ENCODE measurements around the gene SMG5. TPM values are rescaled to one million over a fixed set of nuclear protein-coding genes. Genes with fewer than 3 reads are reported as not detected.

Gene SMG5
- total RNA-seq, 4 donors from 2014 or later, result 33.6 to 60.9 (median 48.3) TPM

DNA sequence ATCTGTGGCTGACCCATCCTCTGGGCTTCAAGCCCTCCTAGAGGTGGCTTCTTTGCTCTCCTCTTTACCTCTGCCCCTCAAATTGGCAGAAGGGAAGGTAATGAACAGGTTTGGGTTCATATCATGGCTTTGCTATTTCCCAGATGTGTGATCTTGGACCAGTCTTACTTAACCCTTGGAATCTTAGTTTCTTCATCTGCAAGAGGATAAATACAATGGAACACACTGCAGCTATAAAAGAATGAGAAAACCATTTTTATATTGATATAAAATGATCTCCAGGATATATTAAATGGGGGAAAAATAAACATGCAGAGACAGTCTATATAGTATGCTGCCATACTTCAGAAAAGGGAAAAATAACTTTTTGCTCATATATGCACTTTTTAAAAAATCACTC lies 7.2 kb upstream of the SMG5 start:
- H3K9me3 ChIP-seq, result no peaks in the 10 kb centered on the region
- TF ChIP-seq, protein P1, sequence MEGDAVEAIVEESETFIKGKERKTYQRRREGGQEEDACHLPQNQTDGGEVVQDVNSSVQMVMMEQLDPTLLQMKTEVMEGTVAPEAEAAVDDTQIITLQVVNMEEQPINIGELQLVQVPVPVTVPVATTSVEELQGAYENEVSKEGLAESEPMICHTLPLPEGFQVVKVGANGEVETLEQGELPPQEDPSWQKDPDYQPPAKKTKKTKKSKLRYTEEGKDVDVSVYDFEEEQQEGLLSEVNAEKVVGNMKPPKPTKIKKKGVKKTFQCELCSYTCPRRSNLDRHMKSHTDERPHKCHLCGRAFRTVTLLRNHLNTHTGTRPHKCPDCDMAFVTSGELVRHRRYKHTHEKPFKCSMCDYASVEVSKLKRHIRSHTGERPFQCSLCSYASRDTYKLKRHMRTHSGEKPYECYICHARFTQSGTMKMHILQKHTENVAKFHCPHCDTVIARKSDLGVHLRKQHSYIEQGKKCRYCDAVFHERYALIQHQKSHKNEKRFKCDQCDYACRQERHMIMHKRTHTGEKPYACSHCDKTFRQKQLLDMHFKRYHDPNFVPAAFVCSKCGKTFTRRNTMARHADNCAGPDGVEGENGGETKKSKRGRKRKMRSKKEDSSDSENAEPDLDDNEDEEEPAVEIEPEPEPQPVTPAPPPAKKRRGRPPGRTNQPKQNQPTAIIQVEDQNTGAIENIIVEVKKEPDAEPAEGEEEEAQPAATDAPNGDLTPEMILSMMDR (IDR thresholded peaks at IDR 0.05), result no peak
- TF ChIP-seq POLR2A (IDR thresholded peaks at IDR 0.05), result no peak
- H3K27ac ChIP-seq, result no peak overlapping the region
- H3K4me1 ChIP-seq, result peaks cover 14 to 82% (median 28%) of the 10 kb centered on the region in 3 donors
- H3K27me3 ChIP-seq, result no peaks in the 10 kb centered on the region
- no peak overlapping the region for H3K4me3 ChIP-seq
- no peak for DNase-seq
- H3K36me3 ChIP-seq, result peaks cover 0 to 86% (median 11%) of the 10 kb centered on the region in 3 donors
- intact Hi-C loops (cut with DNase I), result no loop called here

DNA sequence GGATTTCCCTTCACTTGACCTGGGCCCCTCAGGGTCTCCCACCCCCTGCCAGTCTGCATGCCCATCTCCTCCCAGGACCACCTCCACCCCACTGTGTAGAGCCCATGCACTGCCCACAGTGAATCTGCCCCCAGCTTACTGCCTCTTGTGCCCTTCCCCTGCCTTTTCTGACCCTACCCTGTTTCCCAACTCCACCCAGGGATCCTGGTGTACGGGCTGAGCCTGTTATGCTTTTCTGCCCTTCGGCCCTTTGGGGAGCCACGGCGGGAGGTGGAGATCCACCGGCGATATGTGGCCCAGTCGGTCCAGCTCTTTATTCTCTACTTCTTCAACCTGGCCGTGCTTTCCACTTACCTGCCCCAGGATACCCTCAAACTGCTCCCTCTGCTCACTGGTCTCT lies 3.4 kb upstream of the SMG5 start:
- no peak for DNase-seq
- Histone ChIP-seq H3K27ac (peak overlapping the region in 3 of 4 donors; percentile 94 to 96 (median 95)), H3K36me3 (peaks cover 0 to 59% (median 11%) of the 10 kb centered on the region in 3 donors), H3K4me1 (peaks cover 20 to 70% (median 29%) of the 10 kb centered on the region in 3 donors), H3K27me3 (no peaks in the 10 kb centered on the region), H3K4me3 (peak overlapping the region; percentile 45 to 96 (median 68)), H3K9me3 (no peaks in the 10 kb centered on the region)
- intact Hi-C loops (cut with DNase I), result no loop called here
- TF ChIP-seq, protein P1 (IDR thresholded peaks at IDR 0.05), result no peak
- TF ChIP-seq POLR2A (IDR thresholded peaks at IDR 0.05), result no peak
- 66 to 94% methylated on average over 6 to 7 of the region's 8 CpGs for WGBS, 2 donors

DNA sequence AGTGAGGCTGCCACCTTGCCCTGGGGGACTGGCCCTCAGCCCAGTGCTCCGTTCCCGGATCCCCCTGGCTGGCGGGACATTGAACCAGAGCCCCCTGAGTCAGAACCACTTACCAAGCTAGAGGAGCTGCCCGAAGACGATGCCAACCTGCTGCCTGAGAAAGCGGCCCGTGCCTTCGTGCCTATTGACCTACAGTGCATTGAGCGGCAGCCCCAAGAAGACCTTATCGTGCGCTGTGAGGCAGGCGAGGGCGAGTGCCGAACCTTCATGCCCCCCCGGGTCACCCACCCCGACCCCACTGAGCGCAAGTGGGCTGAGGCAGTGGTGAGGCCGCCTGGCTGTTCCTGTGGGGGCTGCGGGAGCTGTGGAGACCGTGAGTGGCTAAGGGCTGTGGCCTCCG lies 2.8 kb upstream of the SMG5 start:
- Histone ChIP-seq H3K36me3 (peaks cover 0 to 55% (median 11%) of the 10 kb centered on the region in 3 donors), H3K4me1 (peaks cover 23 to 70% (median 30%) of the 10 kb centered on the region in 3 donors), H3K27me3 (no peaks in the 10 kb centered on the region), H3K9me3 (no peaks in the 10 kb centered on the region), H3K4me3 (peak overlapping the region; percentile 45 to 96 (median 68)), H3K27ac (peak overlapping the region; percentile 94 to 97 (median 96))
- no peak for TF ChIP-seq POLR2A (IDR thresholded peaks at IDR 0.05)
- TF ChIP-seq, protein P1 (IDR thresholded peaks at IDR 0.05), result no peak
- 87% methylated on average over 3 of the region's 21 CpGs; no CpG with 5 or more reads in 1 of the 2 donors for WGBS, 2 donors
- no peak for DNase-seq
- intact Hi-C loops (cut with DNase I), result no loop called here

DNA sequence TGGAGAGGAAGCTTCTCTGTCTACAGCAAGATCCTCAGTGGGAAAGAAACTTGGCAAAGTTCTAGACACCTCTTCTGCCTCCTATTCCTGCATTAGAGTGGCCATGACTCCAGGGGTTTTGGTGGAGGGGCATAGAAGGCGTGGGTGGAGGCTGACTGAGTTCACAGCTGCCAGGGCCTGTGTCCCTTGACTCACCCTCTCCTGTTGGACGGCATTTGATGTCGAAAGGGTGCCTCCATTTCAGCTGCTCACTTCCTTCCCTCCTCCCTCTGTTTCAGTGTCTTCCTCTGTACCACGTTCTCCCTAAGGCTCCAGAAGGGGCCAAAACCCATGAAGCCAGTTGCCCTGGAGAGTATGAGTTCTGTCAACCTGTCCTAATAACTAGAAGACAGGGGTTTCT lies 2.1 kb upstream of the SMG5 start:
- peak overlapping the region; percentile 94 to 97 (median 96) for H3K27ac ChIP-seq
- H3K9me3 ChIP-seq, result no peaks in the 10 kb centered on the region
- no peak for DNase-seq
- WGBS, 2 donors, result 24 to 33% methylated on average over 4 of the region's 4 CpGs
- H3K4me1 ChIP-seq, result peaks cover 23 to 70% (median 24%) of the 10 kb centered on the region in 3 donors
- intact Hi-C loops (cut with DNase I), result no loop called here
- H3K27me3 ChIP-seq, result no peaks in the 10 kb centered on the region
- H3K4me3 ChIP-seq, result peak overlapping the region; percentile 45 to 96 (median 68)
- peaks cover 0 to 55% (median 11%) of the 10 kb centered on the region in 3 donors for H3K36me3 ChIP-seq
- TF ChIP-seq POLR2A (IDR thresholded peaks at IDR 0.05), result no peak
- TF ChIP-seq, protein P1 (IDR thresholded peaks at IDR 0.05), result no peak

DNA sequence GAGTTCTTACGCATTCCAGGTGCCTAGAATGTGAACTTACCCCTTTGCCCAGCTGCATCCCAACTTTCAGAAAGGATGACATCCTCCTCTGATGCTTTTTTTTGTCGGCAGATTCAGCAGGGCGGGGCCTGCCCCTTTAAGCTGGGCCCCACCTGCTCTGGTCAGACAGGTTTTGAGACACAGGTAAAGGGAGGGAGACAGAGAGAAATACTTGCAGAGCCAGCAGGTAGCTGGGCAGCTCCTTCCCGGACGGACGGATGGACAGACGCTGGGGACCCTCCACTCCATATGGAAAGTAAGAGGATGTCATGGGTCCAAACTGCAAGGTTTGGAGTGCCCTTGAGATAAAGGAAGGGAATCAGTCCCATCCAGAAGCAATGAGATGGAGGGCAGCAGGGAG lies 1.5 kb upstream of the SMG5 start, which contains the start of gene TMEM79:
TMEM79 (plus strand) TSS at position 214 of the 400 bp plus-strand sequence. CDS start 902 bp downstream, outside the sequence.
- H3K4me3 ChIP-seq, result peak within 1 kb of the TSS; percentile 73 to 96 (median 82)
- no peaks in the 10 kb centered on the region for H3K9me3 ChIP-seq
- WGBS, 2 donors, result 33 to 60% methylated on average over 6 of the region's 7 CpGs
- peak in 3 of 4 donors; percentile 35 to 62 (median 60) for TF ChIP-seq POLR2A (IDR thresholded peaks at IDR 0.05)
- TF ChIP-seq, protein P1 (IDR thresholded peaks at IDR 0.05), result no peak
- H3K27me3 ChIP-seq, result no peaks in the 10 kb centered on the region
- H3K27ac ChIP-seq, result peak within 1 kb of the TSS; percentile 94 to 97 (median 96)
- intact Hi-C loops (cut with DNase I), result no loop called here
- peaks cover 0 to 55% (median 5%) of the 10 kb centered on the region in 3 donors for H3K36me3 ChIP-seq
- H3K4me1 ChIP-seq, result peaks cover 23 to 64% (median 24%) of the 10 kb centered on the region in 3 donors
- DNase-seq, result no peak
